Gastroesophageal sphincter (tissue), 4 donors: ENCODE measurements around the gene GCHFR. TPM values are rescaled to one million over a fixed set of nuclear protein-coding genes. Genes with fewer than 3 reads are reported as not detected.

Experiments used
- ATAC-seq: fragments of 150-250 bp; one replicate; pipeline ENCODE4 v1.9.1; 2016; ENCODE audit warnings: mild to moderate bottlenecking, moderate library complexity
- H3K27ac ChIP-seq, 4 donors: fragments of 200-600 bp; sonication (generic) in 3 of 4; 1 replicate in 3 of 4; 2 replicates in 1 of 4; pipeline ENCODE4 v1.5.1; 2016 to 2019
- H3K27me3 ChIP-seq: fragments of 200-600 bp; sonication (generic); one replicate; pipeline ENCODE4 v1.5.1; 2019
- H3K36me3 ChIP-seq, 2 donors: fragments of 200-600 bp; sonication (generic); one replicate each; pipeline ENCODE4 v1.5.1; 2019; ENCODE audit warnings: control low read depth in 1 of 2
- H3K4me1 ChIP-seq, 3 donors: fragments of 200-600 bp; sonication (generic); 1 replicate in 2 of 3; 2 replicates in 1 of 3; pipeline ENCODE4 v1.5.1; 2016 to 2019; ENCODE audit warnings: control low read depth in 2 of 3
- H3K4me3 ChIP-seq, 2 donors: fragments of 200-600 bp; sonication (generic); one replicate each; pipeline ENCODE4 v1.5.1; 2019; ENCODE audit warnings: mild to moderate bottlenecking in 1 of 2, moderate library complexity in 1 of 2
- H3K9me3 ChIP-seq, 3 donors: fragments of 200-600 bp; sonication (generic); one replicate each; pipeline ENCODE4 v1.5.1; 2017 to 2019; ENCODE audit warnings: control low read depth in 2 of 3
- EP300 ChIP-seq: sonication (generic); formaldehyde crosslinking; IDR thresholded peaks from one replicate; pipeline ENCODE4 v1.6.1; 2017; ENCODE audit warnings: antibody characterized with exemption, mild to moderate bottlenecking
- POLR2A ChIP-seq, 2 donors: fragments of 450-650 bp; IDR thresholded peaks; one replicate each; pipeline ENCODE4 v1.6.1; 2017; ENCODE audit warnings: antibody characterized with exemption in 2 of 2, mild to moderate bottlenecking in 2 of 2, moderate library complexity in 1 of 2
- POLR2AphosphoS5 ChIP-seq: sonication (generic); formaldehyde crosslinking; IDR thresholded peaks from one replicate; pipeline ENCODE4 v1.6.1; 2017; ENCODE audit warnings: antibody characterized with exemption
- WGBS, 2 donors: methylation state at CpG; one replicate each; pipeline ENCODE4 v1.1.5; 2018; ENCODE audit warnings: low coverage in 1 of 2; 5-methylcytosine and 5-hydroxymethylcytosine counted together
- total RNA-seq, 4 donors: library from RNA; depleted of rRNA; stranded (reverse); fragments of >200 nt; gene quantifications; one replicate each; pipeline ENCODE4 v1.1.0, GENCODE V29; 2016
- TF ChIP-seq, protein P1 (sequence below), 4 experiments: fragments of 200-600 bp in 2 of 4; fragments of 450-650 bp in 2 of 4; sonication (generic) in 1 of 4; IDR thresholded peaks; one replicate each; pipeline ENCODE4 v1.5.1; 2017 to 2019; ENCODE audit warnings: antibody characterized with exemption in 4 of 4, mild to moderate bottlenecking in 2 of 4, moderate library complexity in 2 of 4

GCHFR gene
- total RNA-seq, 4 donors from 2014 or later, result 5.8 to 12.1 (median 6.9) TPM

DNA sequence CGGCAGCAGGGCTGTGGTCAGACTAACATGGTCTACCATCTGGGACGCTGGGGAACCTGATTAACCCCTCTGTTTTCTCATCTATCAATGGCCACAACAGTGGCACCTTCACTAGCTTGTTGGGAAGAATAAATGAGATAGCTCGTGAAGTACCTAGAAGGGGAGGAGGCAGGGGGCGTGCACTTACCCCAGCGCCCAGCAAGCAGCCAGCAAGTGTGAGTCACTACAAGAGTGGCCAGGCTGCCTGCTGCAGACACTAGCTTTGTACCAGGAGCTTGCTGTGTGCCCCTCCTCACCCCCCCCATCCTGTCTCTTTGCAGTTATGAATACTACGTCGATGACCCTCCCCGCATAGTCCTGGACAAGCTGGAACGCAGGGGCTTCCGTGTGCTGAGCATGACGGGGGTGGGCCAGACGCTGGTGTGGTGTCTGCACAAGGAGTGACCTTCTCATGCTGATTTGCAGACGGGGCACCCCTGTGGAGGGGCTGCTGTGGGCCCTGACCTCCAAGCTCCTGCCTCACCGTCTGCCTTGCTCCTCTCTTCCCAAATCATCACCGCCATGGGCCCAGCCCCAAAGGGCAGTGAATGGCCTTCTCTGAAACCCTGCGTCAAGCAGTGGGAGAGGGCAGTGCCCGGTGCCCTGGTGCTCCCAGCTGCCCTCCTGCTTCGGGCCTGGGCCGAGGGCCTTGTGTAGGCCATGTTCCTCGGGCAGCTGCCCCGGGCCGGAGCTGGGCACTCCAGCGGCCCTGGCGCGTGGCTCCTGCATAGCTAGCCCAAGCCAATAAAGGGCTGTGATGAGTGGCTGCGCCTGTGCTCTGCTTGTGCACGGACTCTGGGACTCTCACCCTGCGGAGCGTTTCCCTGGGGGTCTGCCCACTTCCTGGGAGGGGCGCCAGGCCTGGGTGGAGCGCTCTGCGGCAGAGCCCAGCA lies 3.3 kb downstream of the GCHFR start:
- peak overlapping the region in 1 of 4 donors; percentile 80 for H3K27ac ChIP-seq
- H3K27me3 ChIP-seq, result no peaks in the 10 kb centered on the region
- WGBS, 2 donors, result 50 to 86% methylated on average over 1 to 14 of the region's 32 CpGs
- H3K4me1 ChIP-seq, result peaks cover 0 to 62% (median 19%) of the 10 kb centered on the region in 3 donors
- TF ChIP-seq, protein P1, sequence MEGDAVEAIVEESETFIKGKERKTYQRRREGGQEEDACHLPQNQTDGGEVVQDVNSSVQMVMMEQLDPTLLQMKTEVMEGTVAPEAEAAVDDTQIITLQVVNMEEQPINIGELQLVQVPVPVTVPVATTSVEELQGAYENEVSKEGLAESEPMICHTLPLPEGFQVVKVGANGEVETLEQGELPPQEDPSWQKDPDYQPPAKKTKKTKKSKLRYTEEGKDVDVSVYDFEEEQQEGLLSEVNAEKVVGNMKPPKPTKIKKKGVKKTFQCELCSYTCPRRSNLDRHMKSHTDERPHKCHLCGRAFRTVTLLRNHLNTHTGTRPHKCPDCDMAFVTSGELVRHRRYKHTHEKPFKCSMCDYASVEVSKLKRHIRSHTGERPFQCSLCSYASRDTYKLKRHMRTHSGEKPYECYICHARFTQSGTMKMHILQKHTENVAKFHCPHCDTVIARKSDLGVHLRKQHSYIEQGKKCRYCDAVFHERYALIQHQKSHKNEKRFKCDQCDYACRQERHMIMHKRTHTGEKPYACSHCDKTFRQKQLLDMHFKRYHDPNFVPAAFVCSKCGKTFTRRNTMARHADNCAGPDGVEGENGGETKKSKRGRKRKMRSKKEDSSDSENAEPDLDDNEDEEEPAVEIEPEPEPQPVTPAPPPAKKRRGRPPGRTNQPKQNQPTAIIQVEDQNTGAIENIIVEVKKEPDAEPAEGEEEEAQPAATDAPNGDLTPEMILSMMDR (IDR thresholded peaks at IDR 0.05), result no peak
- TF ChIP-seq EP300, result no peak
- no peak for TF ChIP-seq POLR2A (IDR thresholded peaks at IDR 0.05)
- TF ChIP-seq POLR2AphosphoS5, result no peak
- peaks cover 0 to 52% of the 10 kb centered on the region in 2 donors for H3K36me3 ChIP-seq
- no peak for ATAC-seq
- H3K4me3 ChIP-seq, result no peak overlapping the region
- H3K9me3 ChIP-seq, result no peaks in the 10 kb centered on the region

GRCh38 chr15:40767838-40768500 lies 4.1 kb downstream of the GCHFR start:
- TF ChIP-seq POLR2AphosphoS5, result no peak
- TF ChIP-seq POLR2A (IDR thresholded peaks at IDR 0.05), result no peak
- TF ChIP-seq, protein P1 (IDR thresholded peaks at IDR 0.05), result no peak
- no peak for TF ChIP-seq EP300
- peak overlapping the region in 3 of 4 donors; percentile 9 to 66 (median 51) for H3K27ac ChIP-seq
- no peak overlapping the region for H3K4me3 ChIP-seq
- no peak for ATAC-seq
- H3K4me1 ChIP-seq, result peaks cover 0 to 57% (median 19%) of the 10 kb centered on the region in 3 donors
- H3K36me3 ChIP-seq, result peaks cover 0 to 60% of the 10 kb centered on the region in 2 donors
- 89% methylated on average over 14 to 22 of the region's 29 CpGs for WGBS, 2 donors
- H3K27me3 ChIP-seq, result no peaks in the 10 kb centered on the region
- H3K9me3 ChIP-seq, result no peaks in the 10 kb centered on the region

- 67 to 80% methylated on average over 1 to 3 of the region's 21 CpGs for WGBS, 2 donors
- peak overlapping the region in 3 of 4 donors; percentile 42 to 66 (median 51) for H3K27ac ChIP-seq
- H3K27me3 ChIP-seq, result no peaks in the 10 kb centered on the region
- no peak for ATAC-seq
- H3K36me3 ChIP-seq, result peaks cover 0 to 67% of the 10 kb centered on the region in 2 donors
- no peaks in the 10 kb centered on the region for H3K9me3 ChIP-seq
- TF ChIP-seq, protein P1 (IDR thresholded peaks at IDR 0.05), result no peak
- TF ChIP-seq POLR2A (IDR thresholded peaks at IDR 0.05) (no peak), POLR2AphosphoS5 (no peak), EP300 (no peak)
- peaks cover 0 to 50% (median 12%) of the 10 kb centered on the region in 3 donors for H3K4me1 ChIP-seq
- no peak overlapping the region for H3K4me3 ChIP-seq
Measured at GRCh38 chr15:40768521-40769273, 4.8 kb downstream of the GCHFR start.

GRCh38 chr15:40769274-40770146 lies 5.6 kb downstream of the GCHFR start, which contains the start of gene C15orf62:
C15orf62 (plus strand) TSS chr15:40769980; CDS start chr15:40770496, 516 bp downstream.
- Histone ChIP-seq H3K36me3 (peaks cover 0 to 76% of the 10 kb centered on the region in 2 donors), H3K9me3 (no peaks in the 10 kb centered on the region), H3K27me3 (no peaks in the 10 kb centered on the region), H3K27ac (peak within 1 kb of the TSS in 3 of 4 donors; percentile 42 to 66 (median 51)), H3K4me3 (no peak within 1 kb of the TSS), H3K4me1 (peaks cover 0 to 42% (median 9%) of the 10 kb centered on the region in 3 donors)
- WGBS, 2 donors, result 60 to 70% methylated on average over 3 to 6 of the region's 28 CpGs
- no peak for TF ChIP-seq POLR2AphosphoS5
- TF ChIP-seq EP300, result no peak
- TF ChIP-seq, protein P1 (IDR thresholded peaks at IDR 0.05), result no peak
- TF ChIP-seq POLR2A (IDR thresholded peaks at IDR 0.05), result no peak
- no peak for ATAC-seq
